ENCODE data around the gene TRPM4.

TRPM4 gene

DNA sequence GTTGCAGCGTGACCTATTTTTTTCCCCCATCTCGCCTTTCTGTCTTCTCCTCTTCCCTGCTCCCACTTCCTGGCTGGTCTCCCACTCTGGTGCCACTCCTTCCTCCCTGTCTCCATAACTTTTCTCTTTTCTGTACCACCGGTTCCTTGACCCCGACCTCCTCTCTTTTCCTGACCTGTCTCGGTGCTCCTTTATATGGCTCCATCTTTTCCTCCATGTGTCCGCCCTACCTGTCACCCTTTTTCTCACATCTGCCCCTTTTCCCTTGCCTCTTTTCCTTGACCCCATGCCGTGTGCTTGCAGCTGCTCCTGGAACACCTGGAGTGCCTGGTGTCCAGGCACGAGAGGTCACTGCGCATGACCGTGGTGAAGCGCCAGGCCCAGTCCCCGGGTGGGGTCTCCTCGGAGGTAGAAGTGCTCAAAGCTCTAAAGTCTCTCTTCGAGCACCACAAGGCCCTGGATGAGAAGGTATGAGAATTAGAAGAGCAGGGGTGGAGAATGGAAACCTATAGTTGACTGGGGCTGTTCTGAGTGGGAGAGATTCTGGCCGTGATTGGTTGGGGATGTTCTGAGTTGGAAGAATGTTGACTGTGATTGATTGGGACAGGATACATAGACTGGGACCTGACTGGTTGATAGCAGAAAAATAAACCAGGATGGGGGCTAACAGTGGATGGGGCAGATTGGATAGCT lies 28.9 kb upstream of the TRPM4 start:
- Histone ChIP-seq H3K27me3 (replicated peaks; ENCODE audit: insufficient read depth, low read length) (peaks cover 6% of the 10 kb centered on the region; the same call in 1 of the 2 replicates), H2AFZ (ENCODE audit: low read length) (peak overlapping the region; percentile 87), H3K27ac (ENCODE audit: low read length) (no peak overlapping the region), H4K20me1 (ENCODE audit: insufficient read depth, low read length) (no peaks in the 10 kb centered on the region), H3F3A (ENCODE audit: insufficient read depth, low read length) (no peaks in the 10 kb centered on the region), H3K4me3 (ENCODE audit: low read length) (peak overlapping the region; percentile 69), H3K9me3 (replicated peaks; ENCODE audit: insufficient read depth, low read length) (no peaks in the 10 kb centered on the region), H3K9ac (ENCODE audit: low read length) (no peak overlapping the region; the same call in 1 of the 2 replicates), H3K4me1 (ENCODE audit: low read length) (peaks cover 9% of the 10 kb centered on the region), H3K4me2 (ENCODE audit: low read depth, low read length) (peak overlapping the region; percentile 82), H3K9me2 (replicated peaks; ENCODE audit: insufficient read depth, low read length) (no peaks in the 10 kb centered on the region), H3K36me3 (replicated peaks; ENCODE audit: insufficient read depth, low read length) (no peaks in the 10 kb centered on the region), H3K79me2 (ENCODE audit: low read length) (no peaks in the 10 kb centered on the region)
- DNase-seq: no peak
- TF ChIP-seq CTCF (IDR thresholded peaks at IDR 0.05; ENCODE audit: low read length) (no peak), EZH2phosphoT487 (IDR thresholded peaks at IDR 0.05; ENCODE audit: low read length) (no peak), EZH2 (optimal IDR thresholded peaks at IDR 0.05; ENCODE audit: low read depth, low read length) (no peak)

GRCh38 chr19:49129238-49129583 lies 28.4 kb upstream of the TRPM4 start:
- TF ChIP-seq EZH2phosphoT487 (IDR thresholded peaks at IDR 0.05; ENCODE audit: low read length) (no peak), EZH2 (optimal IDR thresholded peaks at IDR 0.05; ENCODE audit: low read depth, low read length) (no peak), CTCF (IDR thresholded peaks at IDR 0.05; ENCODE audit: low read length) (no peak)
- Histone ChIP-seq H3K9ac (ENCODE audit: low read length) (no peak overlapping the region), H4K20me1 (ENCODE audit: insufficient read depth, low read length) (no peaks in the 10 kb centered on the region), H2AFZ (ENCODE audit: low read length) (no peak overlapping the region), H3F3A (ENCODE audit: insufficient read depth, low read length) (no peaks in the 10 kb centered on the region), H3K36me3 (replicated peaks; ENCODE audit: insufficient read depth, low read length) (no peaks in the 10 kb centered on the region), H3K27me3 (replicated peaks; ENCODE audit: insufficient read depth, low read length) (peaks cover 4% of the 10 kb centered on the region; the same call in 1 of the 2 replicates), H3K9me3 (replicated peaks; ENCODE audit: insufficient read depth, low read length) (no peaks in the 10 kb centered on the region), H3K4me3 (ENCODE audit: low read length) (no peak overlapping the region), H3K9me2 (replicated peaks; ENCODE audit: insufficient read depth, low read length) (no peaks in the 10 kb centered on the region), H3K27ac (ENCODE audit: low read length) (no peak overlapping the region), H3K79me2 (ENCODE audit: low read length) (no peaks in the 10 kb centered on the region), H3K4me2 (ENCODE audit: low read depth, low read length) (no peak overlapping the region), H3K4me1 (ENCODE audit: low read length) (peaks cover 9% of the 10 kb centered on the region)
- no peak for DNase-seq

- no peak for DNase-seq
- no peak overlapping the region for H3K9ac ChIP-seq (ENCODE audit: low read length)
- no peaks in the 10 kb centered on the region for H3K36me3 ChIP-seq (replicated peaks; ENCODE audit: insufficient read depth, low read length)
- H2AFZ ChIP-seq (ENCODE audit: low read length): no peak overlapping the region
- H3K4me2 ChIP-seq (ENCODE audit: low read depth, low read length): no peak overlapping the region
- H3K9me2 ChIP-seq (replicated peaks; ENCODE audit: insufficient read depth, low read length): no peaks in the 10 kb centered on the region
- no peak overlapping the region for H3K4me3 ChIP-seq (ENCODE audit: low read length)
- no peaks in the 10 kb centered on the region for H3F3A ChIP-seq (ENCODE audit: insufficient read depth, low read length)
- no peaks in the 10 kb centered on the region for H3K9me3 ChIP-seq (replicated peaks; ENCODE audit: insufficient read depth, low read length)
- no peak for TF ChIP-seq EZH2 (optimal IDR thresholded peaks at IDR 0.05; ENCODE audit: low read depth, low read length)
- no peak for TF ChIP-seq CTCF (IDR thresholded peaks at IDR 0.05; ENCODE audit: low read length)
- no peak for TF ChIP-seq EZH2phosphoT487 (IDR thresholded peaks at IDR 0.05; ENCODE audit: low read length)
- no peak overlapping the region for H3K27ac ChIP-seq (ENCODE audit: low read length)
- H3K4me1 ChIP-seq (ENCODE audit: low read length): peaks cover 9% of the 10 kb centered on the region
- no peaks in the 10 kb centered on the region for H4K20me1 ChIP-seq (ENCODE audit: insufficient read depth, low read length)
- H3K27me3 ChIP-seq (replicated peaks; ENCODE audit: insufficient read depth, low read length): no peaks in the 10 kb centered on the region
- H3K79me2 ChIP-seq (ENCODE audit: low read length): no peaks in the 10 kb centered on the region
Observed at GRCh38 chr19:49130325-49130724, 27.3 kb upstream of the TRPM4 start.

Data from MM.1S (cell line).